IMR-90 (cell line): ENCODE measurements around the gene ZNF385D. TPM values are rescaled to one million over a fixed set of nuclear protein-coding genes. Genes with fewer than 3 reads are reported as not detected.

Experiments
- ATAC-seq: fragments of 200-7000 bp; cut with Tn5 transposase; 2 replicates; pipeline ENCODE4 v1.9.1; 2020; ENCODE audit warnings: low read depth, mild to moderate bottlenecking, moderate library complexity
- BruUV-seq: library from RNA; stranded (reverse); fragments of 400-500 nt; replicated peaks from 2 replicates; lab custom pipeline; 2021; lab: Mats Ljungman, UMichigan
- CTCF ChIA-PET: fragments of 300-600 bp; formaldehyde crosslinking; extraction: SDS; loops from one replicate; lab custom pipeline; 2021; ENCODE audit warnings: antibody characterized with exemption; lab: Yijun Ruan, JAX
- POLR2A ChIA-PET: fragments of 300-600 bp; sonication (Branson Sonifier 250); formaldehyde crosslinking; loops from one replicate; lab custom pipeline; 2022; ENCODE audit warnings: antibody characterized with exemption; ENCODE audit not compliant: unreplicated experiment; lab: Charles Lee
- DNase-seq: peaks from one replicate; pipeline ENCODE4 v3.0.0; 2013
- H2AFZ ChIP-seq: replicated peaks from 2 replicates; pipeline ENCODE3; 2013; ENCODE audit warnings: low read length, mild to moderate bottlenecking; ENCODE audit not compliant: poor library complexity
- H2AK5ac ChIP-seq: 2 replicates; pipeline ENCODE4 v1.6.1; 2013; ENCODE audit warnings: low read depth, low read length, inconsistent platforms
- H2AK9ac ChIP-seq: replicated peaks from 2 replicates; pipeline ENCODE3; 2013; ENCODE audit warnings: mild to moderate bottlenecking, low read depth, low read length, moderate library complexity; ENCODE audit not compliant: poor library complexity
- H2BK120ac ChIP-seq: 2 replicates; pipeline ENCODE4 v1.6.1; 2013; ENCODE audit warnings: low read depth, low read length, inconsistent platforms
- H2BK15ac ChIP-seq: 3 replicates; pipeline ENCODE4 v1.6.1; 2013; ENCODE audit warnings: low read depth, low read length, inconsistent platforms
- H2BK20ac ChIP-seq: 2 replicates; pipeline ENCODE4 v1.6.1; 2013; ENCODE audit warnings: low read depth, mild to moderate bottlenecking, inconsistent platforms, low read length, moderate library complexity
- H2BK5ac ChIP-seq: 2 replicates; pipeline ENCODE4 v1.6.1; 2013; ENCODE audit warnings: mild to moderate bottlenecking, low read depth, low read length, inconsistent platforms; ENCODE audit not compliant: poor library complexity, severe bottlenecking
- H3K14ac ChIP-seq: replicated peaks from 2 replicates; pipeline ENCODE4 v1.6.1; 2013; ENCODE audit warnings: low read depth, low read length, inconsistent platforms
- H3K18ac ChIP-seq: 2 replicates; pipeline ENCODE4 v1.6.1; 2013; ENCODE audit warnings: low read depth, low read length, control low read depth
- H3K23ac ChIP-seq: 2 replicates; pipeline ENCODE4 v1.6.1; 2013; ENCODE audit warnings: low read depth, low read length, inconsistent platforms
- H3K27ac ChIP-seq: 2 replicates; pipeline ENCODE4 v1.5.1; 2013; ENCODE audit warnings: mild to moderate bottlenecking, control low read depth, low read length; ENCODE audit not compliant: insufficient read depth
- H3K27me3 ChIP-seq: 2 replicates; pipeline ENCODE4 v1.6.1; 2013; ENCODE audit warnings: low read length; ENCODE audit not compliant: control insufficient read depth, insufficient read depth
- H3K36me3 ChIP-seq: 2 replicates; pipeline ENCODE4 v1.6.1; 2013; ENCODE audit warnings: low read length, mixed read lengths; ENCODE audit not compliant: control insufficient read depth, insufficient read depth
- H3K4ac ChIP-seq: 2 replicates; pipeline ENCODE4 v1.6.1; 2013; ENCODE audit warnings: low read depth, low read length, inconsistent platforms
- H3K4me1 ChIP-seq: 2 replicates; pipeline ENCODE4 v1.6.1; 2013; ENCODE audit warnings: low read length, mixed read lengths; ENCODE audit not compliant: control insufficient read depth, insufficient read depth
- H3K4me2 ChIP-seq: 2 replicates; pipeline ENCODE4 v1.6.1; 2013; ENCODE audit warnings: low read depth, mild to moderate bottlenecking, control low read depth, low read length, moderate library complexity
- H3K4me3 ChIP-seq: 2 replicates; pipeline ENCODE4 v1.5.1; 2013; ENCODE audit warnings: low read depth, mild to moderate bottlenecking, control low read depth, low read length, moderate library complexity; ENCODE audit not compliant: insufficient read depth
- H3K56ac ChIP-seq: 2 replicates; pipeline ENCODE4 v1.6.1; 2013; ENCODE audit warnings: low read length, inconsistent platforms; ENCODE audit not compliant: insufficient read depth; ENCODE audit errors: extremely low read depth
- H3K79me1 ChIP-seq, 2 experiments: 2 replicates each; pipeline ENCODE4 v1.6.1; 2013; ENCODE audit warnings: low read length in 2 of 2, inconsistent platforms in 1 of 2, low read depth in 1 of 2
- H3K9ac ChIP-seq: 2 replicates; pipeline ENCODE4 v1.6.1; 2013; ENCODE audit warnings: low read depth, low read length, control low read depth
- H3K9me1 ChIP-seq: 2 replicates; pipeline ENCODE4 v1.6.1; 2013; ENCODE audit warnings: low read length, inconsistent platforms; ENCODE audit not compliant: insufficient read depth
- H3K9me3 ChIP-seq: 2 replicates; pipeline ENCODE4 v1.6.1; 2013; ENCODE audit warnings: low read length; ENCODE audit not compliant: control insufficient read depth, insufficient read depth
- H4K20me1 ChIP-seq: 2 replicates; pipeline ENCODE4 v1.6.1; 2013; ENCODE audit warnings: low read length, inconsistent platforms; ENCODE audit not compliant: insufficient read depth
- H4K5ac ChIP-seq: 2 replicates; pipeline ENCODE4 v1.6.1; 2013; ENCODE audit warnings: mild to moderate bottlenecking, low read depth, low read length, control low read depth
- H4K8ac ChIP-seq, 2 experiments: 2 replicates each; pipeline ENCODE4 v1.6.1; 2013; ENCODE audit warnings: low read depth in 2 of 2, low read length in 2 of 2, control low read depth in 1 of 2, inconsistent platforms in 1 of 2
- H4K91ac ChIP-seq: 2 replicates; pipeline ENCODE4 v1.6.1; 2013; ENCODE audit warnings: low read depth, low read length, inconsistent platforms; ENCODE audit not compliant: insufficient read depth
- BHLHE40 ChIP-seq: fragments of 150-350 bp; IDR thresholded peaks from 2 replicates; pipeline ENCODE4 v1.6.1; 2016; ENCODE audit warnings: mild to moderate bottlenecking, low read depth, low read length
- CEBPB ChIP-seq: IDR thresholded peaks from 2 replicates; pipeline ENCODE4 v1.6.1; 2012; ENCODE audit warnings: low read depth, low read length, improper control_type of control experiment
- CHD1 ChIP-seq: IDR thresholded peaks from 2 replicates; pipeline ENCODE4 v1.6.1; 2012; ENCODE audit warnings: low read depth, low read length, improper control_type of control experiment
- CTCF ChIP-seq: conservative IDR thresholded peaks from 2 replicates; pipeline ENCODE4 v1.5.1; 2012; ENCODE audit warnings: mild to moderate bottlenecking, low read depth, low read length, improper control_type of control experiment
- MAFK ChIP-seq: IDR thresholded peaks from 2 replicates; pipeline ENCODE4 v1.6.1; 2012; ENCODE audit warnings: low read depth, low read length, improper control_type of control experiment
- MAZ ChIP-seq: IDR thresholded peaks from 2 replicates; pipeline ENCODE4 v1.6.1; 2012; ENCODE audit warnings: low read depth, mild to moderate bottlenecking, low read length, improper control_type of control experiment, moderate library complexity, borderline replicate concordance
- MXI1 ChIP-seq: IDR thresholded peaks from 2 replicates; pipeline ENCODE4 v1.6.1; 2012; ENCODE audit warnings: low read depth, mild to moderate bottlenecking, low read length, moderate library complexity, borderline replicate concordance
- NFE2L2 ChIP-seq: fragments of 150-350 bp; IDR thresholded peaks from 2 replicates; pipeline ENCODE4 v1.6.1; 2016; ENCODE audit warnings: low read depth, mild to moderate bottlenecking, low read length
- RAD21 ChIP-seq: IDR thresholded peaks from 2 replicates; pipeline ENCODE4 v1.6.1; 2012; ENCODE audit warnings: low read length, improper control_type of control experiment
- RCOR1 ChIP-seq: IDR thresholded peaks from 2 replicates; pipeline ENCODE4 v1.6.1; 2012; ENCODE audit warnings: mild to moderate bottlenecking, low read length, improper control_type of control experiment; ENCODE audit not compliant: insufficient replicate concordance
- SMC3 ChIP-seq: fragments of 150-350 bp; IDR thresholded peaks from 2 replicates; pipeline ENCODE4 v1.6.1; 2016; ENCODE audit warnings: low read depth, mild to moderate bottlenecking, antibody characterized with exemption, low read length, moderate library complexity
- WGBS, 2 experiments: methylation state at CpG; one replicate each; pipeline versions ENCODE4 v1.1.5 to v1.1.7; 2013; ENCODE audit warnings: missing lambda C conversion rate in 2 of 2; ENCODE audit not compliant: insufficient read length in 1 of 2; ENCODE audit errors: extremely low coverage in 2 of 2; 5-methylcytosine and 5-hydroxymethylcytosine counted together
- dilution Hi-C: fragments of 300-500 bp; cut with HindIII; formaldehyde crosslinking; loops from one replicate; pipeline ENCODE4 v1.14.3; 2018; ENCODE audit warnings: low sequenced_read_pairs; ENCODE audit not compliant: unreplicated experiment
- in situ Hi-C: fragments of 300-500 bp; cut with MboI; formaldehyde crosslinking; loops from 3 replicates; pipeline ENCODE4 v1.14.3; 2019; ENCODE audit warnings: low sequenced_read_pairs, inconsistent platforms, mixed read lengths
- intact Hi-C: fragments of 100-400 bp; cut with micrococcal nuclease; formaldehyde crosslinking; loops from 2 replicates; pipeline ENCODE4 v1.10.0; 2022
- polyA plus RNA-seq, 3 experiments: library from polyadenylated mRNA; depleted of rRNA; stranded (reverse); fragments of >200 nt; gene quantifications; 2 replicates each; pipeline ENCODE4 v1.2.3, GENCODE V29; 2012; ENCODE audit warnings: low replicate concordance in 1 of 3
- total RNA-seq: library from RNA; depleted of rRNA; stranded (reverse); fragments of >200 nt; gene quantifications from 2 replicates; pipeline ENCODE4 v1.2.3, GENCODE V29; 2012

Gene ZNF385D
- total and polyA plus RNA-seq, 2 of the 4 experiments (the other 2 are of a cell fraction): 0.18 to 2.4 TPM

GRCh38 chr3:21613372-21614070 lies 137.5 kb downstream of the ZNF385D start:
- Histone ChIP-seq H4K8ac (no peak overlapping the region), H3K27ac (no peak overlapping the region), H3K4ac (no peak overlapping the region), H3K56ac (no peak overlapping the region), H3K9ac (no peak overlapping the region), H4K5ac (no peak overlapping the region), H2BK5ac (no peak overlapping the region), H2BK15ac (no peak overlapping the region), H3K23ac (no peak overlapping the region), H4K20me1 (no peaks in the 10 kb centered on the region), H3K27me3 (no peaks in the 10 kb centered on the region), H2BK20ac (no peak overlapping the region), H3K36me3 (no peaks in the 10 kb centered on the region), H2AK9ac (no peak overlapping the region), H3K9me1 (no peaks in the 10 kb centered on the region), H3K9me3 (no peaks in the 10 kb centered on the region), H4K91ac (no peak overlapping the region), H2BK120ac (no peak overlapping the region), H3K79me1 (no peaks in the 10 kb centered on the region), H2AFZ (no peak overlapping the region), H3K14ac (no peak overlapping the region), H3K4me3 (no peak overlapping the region), H3K4me2 (no peak overlapping the region), H3K4me1 (no peaks in the 10 kb centered on the region), H3K18ac (no peak overlapping the region), H2AK5ac (no peak overlapping the region)
- DNase-seq: no peak
- in situ Hi-C loops: no loop called here
- CTCF ChIA-PET: no interaction called here
- POLR2A ChIA-PET: no interaction called here
- no TSS peak for BruUV-seq
- no peak for ATAC-seq
- intact Hi-C loops: no loop called here
- TF ChIP-seq MXI1: no peak
- TF ChIP-seq SMC3: no peak
- no peak for TF ChIP-seq RAD21
- no peak for TF ChIP-seq MAFK
- no peak for TF ChIP-seq RCOR1
- no peak for TF ChIP-seq CTCF
- TF ChIP-seq CEBPB: no peak
- no peak for TF ChIP-seq CHD1
- no peak for TF ChIP-seq MAZ
- no peak for TF ChIP-seq NFE2L2
- no peak for TF ChIP-seq BHLHE40
- dilution Hi-C loops: no loop called here
- WGBS, 2 experiments: no CpG with 5 or more reads among the region's 3 CpGs
